NCI-H2196 treated with DMSO at 0.1 percent for 48 hours (cell line): Measurements from ENCODE around the gene TAMM41.
"Not testable (repeated sequence)": the region's sequence is repeated elsewhere in the genome, so short reads cannot be mapped to it uniquely, and the experiment has no call there.

Experiments
- DNase-seq: peaks from one replicate; lab custom pipeline; 2025; ENCODE audit not compliant: unreplicated experiment; lab: John Stamatoyannopoulos, UW

Gene TAMM41

GRCh38 chr3:11815111-11815510 lies 31.6 kb downstream of the TAMM41 start:
- no peak for DNase-seq

- DNase-seq, result no peak
Observed at GRCh38 chr3:11814663-11815062, 32.0 kb downstream of the TAMM41 start.

- no peak for DNase-seq
Observed at GRCh38 chr3:11810276-11810675, 36.4 kb downstream of the TAMM41 start.

GRCh38 chr3:11808231-11808630 lies 38.5 kb downstream of the TAMM41 start:
- DNase-seq, result no peak

- DNase-seq, result no peak
Observed at GRCh38 chr3:11807686-11808085, 39.0 kb downstream of the TAMM41 start.

- no peak for DNase-seq
Observed at GRCh38 chr3:11805716-11806115, 41.0 kb downstream of the TAMM41 start.

GRCh38 chr3:11803977-11804892 lies 42.5 kb downstream of the TAMM41 start:
- DNase-seq, result peak; percentile 19

- no peak for DNase-seq
Observed at GRCh38 chr3:11799791-11800190, 46.9 kb downstream of the TAMM41 start.

GRCh38 chr3:11794927-11795326 lies 51.8 kb downstream of the TAMM41 start:
- no peak for DNase-seq

GRCh38 chr3:11791339-11792200 lies 55.1 kb downstream of the TAMM41 start:
- DNase-seq, result no peak

GRCh38 chr3:11789412-11789811 lies 57.3 kb downstream of the TAMM41 start:
- DNase-seq, result no peak

- no peak for DNase-seq
Observed at GRCh38 chr3:11784971-11785377, 61.7 kb downstream of the TAMM41 start.

GRCh38 chr3:11780341-11780740 lies 66.3 kb downstream of the TAMM41 start:
- DNase-seq, result no peak

GRCh38 chr3:11779626-11780025 lies 67.1 kb downstream of the TAMM41 start:
- no peak for DNase-seq

- DNase-seq, result no peak
Observed at GRCh38 chr3:11778248-11778647, 68.4 kb downstream of the TAMM41 start.

GRCh38 chr3:11776346-11776745 lies 70.3 kb downstream of the TAMM41 start:
- DNase-seq, result no peak

- no peak for DNase-seq
Observed at GRCh38 chr3:11775493-11775892, 71.2 kb downstream of the TAMM41 start.

GRCh38 chr3:11774296-11774877 lies 72.3 kb downstream of the TAMM41 start:
- no peak for DNase-seq

- not testable (repeated sequence) for DNase-seq
Observed at GRCh38 chr3:11771931-11772330, 74.8 kb downstream of the TAMM41 start.

GRCh38 chr3:11770477-11771391 lies 76.0 kb downstream of the TAMM41 start:
- DNase-seq, result peak; percentile 65
